OCI-LY1 (cell line): Measurements from ENCODE around the gene GAS1.

ENCODE experiments used
- H2AFZ ChIP-seq: fragments of 200-600 bp; sonication (generic), shearing (Covaris generic); 2 replicates; pipeline ENCODE4 v1.6.0; 2014; ENCODE audit warnings: antibody characterized with exemption, mild to moderate bottlenecking, low read length
- H3F3A ChIP-seq: fragments of 200-600 bp; sonication (generic), shearing (Covaris generic); 2 replicates; pipeline ENCODE4 v1.6.0; 2014; ENCODE audit warnings: mild to moderate bottlenecking, antibody characterized with exemption, low read length, moderate library complexity; ENCODE audit not compliant: insufficient read depth
- H3K27ac ChIP-seq: fragments of 200-600 bp; sonication (generic); 2 replicates; pipeline ENCODE4 v1.5.1; 2014; ENCODE audit warnings: low read length, mixed run types, mild to moderate bottlenecking, low read depth; ENCODE audit not compliant: poor library complexity, severe bottlenecking
- H3K27me3 ChIP-seq: fragments of 200-600 bp; sonication (generic); 2 replicates; pipeline ENCODE4 v1.6.0; 2014; ENCODE audit warnings: antibody characterized with exemption, mild to moderate bottlenecking, low read length, moderate library complexity; ENCODE audit not compliant: insufficient read depth
- H3K36me3 ChIP-seq: fragments of 200-600 bp; sonication (generic); 2 replicates; pipeline ENCODE4 v1.6.1; 2014; ENCODE audit warnings: mild to moderate bottlenecking, antibody characterized with exemption, low read length, moderate library complexity, mixed read lengths; ENCODE audit not compliant: insufficient read depth
- H3K4me1 ChIP-seq: fragments of 200-600 bp; sonication (generic); 2 replicates; pipeline ENCODE4 v1.5.1; 2014; ENCODE audit warnings: mild to moderate bottlenecking, low read length, moderate library complexity; ENCODE audit not compliant: insufficient read depth, severe bottlenecking
- H3K4me2 ChIP-seq: fragments of 200-600 bp; sonication (generic), shearing (Covaris generic); 2 replicates; pipeline ENCODE4 v1.6.1; 2014; ENCODE audit warnings: low read length
- H3K4me3 ChIP-seq: fragments of 200-600 bp; sonication (generic); 2 replicates; pipeline ENCODE4 v1.5.1; 2014; ENCODE audit warnings: low read length, low read depth, mild to moderate bottlenecking, mixed read lengths; ENCODE audit not compliant: poor library complexity, severe bottlenecking
- H3K79me2 ChIP-seq: fragments of 200-600 bp; shearing (Covaris generic); 2 replicates; pipeline ENCODE4 v1.6.1; 2016; ENCODE audit warnings: mixed run types, low read length, mixed read lengths; ENCODE audit not compliant: insufficient read depth
- H3K9ac ChIP-seq: fragments of 200-600 bp; sonication (generic), shearing (Covaris generic); 2 replicates; pipeline ENCODE4 v1.6.1; 2014; ENCODE audit warnings: mild to moderate bottlenecking, low read length, mixed read lengths
- H3K9me2 ChIP-seq: fragments of 200-600 bp; sonication (generic), shearing (Covaris generic); 2 replicates; pipeline ENCODE4 v1.6.1; 2014; ENCODE audit warnings: low read depth, mild to moderate bottlenecking, low read length, mixed read lengths
- H3K9me3 ChIP-seq: fragments of 200-600 bp; shearing (Covaris generic); 2 replicates; pipeline ENCODE4 v1.6.1; 2014; ENCODE audit warnings: low read length, mixed read lengths
- H4K20me1 ChIP-seq: fragments of 200-600 bp; sonication (generic), shearing (Covaris generic); 2 replicates; pipeline ENCODE4 v1.6.0; 2016; ENCODE audit warnings: mild to moderate bottlenecking, low read length; ENCODE audit not compliant: insufficient read depth
- EZH2 ChIP-seq: fragments of 200-600 bp; sonication (generic), shearing (Covaris generic); IDR thresholded peaks from 2 replicates; pipeline ENCODE4 v1.8.0; 2017; ENCODE audit warnings: borderline replicate concordance, mixed run types, mild to moderate bottlenecking, antibody characterized with exemption, low read length, moderate library complexity, mixed read lengths
- TF ChIP-seq, protein P1 (sequence below): fragments of 200-600 bp; sonication (generic), shearing (Covaris generic); IDR thresholded peaks from 2 replicates; pipeline ENCODE4 v1.5.1; 2017; ENCODE audit warnings: mild to moderate bottlenecking, antibody characterized with exemption, low read length, moderate library complexity, mixed read lengths

The GAS1 gene

DNA sequence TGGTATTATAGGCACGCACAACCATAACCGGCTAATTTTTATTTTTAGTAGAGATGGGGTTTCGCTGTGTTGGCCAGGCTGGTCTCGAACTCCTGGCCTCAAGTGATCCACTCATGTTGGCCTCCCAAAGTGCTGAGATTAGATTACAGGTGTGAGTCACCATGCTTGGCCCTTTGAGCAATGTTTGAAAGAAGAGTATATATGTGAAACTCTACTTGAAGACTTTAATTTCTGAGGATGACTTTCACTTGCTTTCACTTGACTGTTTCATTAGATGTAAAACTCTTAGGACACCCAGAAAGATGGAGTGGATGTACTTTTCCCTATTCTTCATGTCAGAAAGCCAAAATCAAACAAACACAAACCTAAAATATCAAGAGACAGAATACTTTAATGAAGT, 43.8 kb upstream of the GAS1 start:
- H3K4me2 ChIP-seq = no peak overlapping the region
- H3K9ac ChIP-seq = no peak overlapping the region
- H3K27me3 ChIP-seq = no peaks in the 10 kb centered on the region
- no peak overlapping the region for H3K27ac ChIP-seq
- no peaks in the 10 kb centered on the region for H3K9me3 ChIP-seq
- TF ChIP-seq, protein P1, sequence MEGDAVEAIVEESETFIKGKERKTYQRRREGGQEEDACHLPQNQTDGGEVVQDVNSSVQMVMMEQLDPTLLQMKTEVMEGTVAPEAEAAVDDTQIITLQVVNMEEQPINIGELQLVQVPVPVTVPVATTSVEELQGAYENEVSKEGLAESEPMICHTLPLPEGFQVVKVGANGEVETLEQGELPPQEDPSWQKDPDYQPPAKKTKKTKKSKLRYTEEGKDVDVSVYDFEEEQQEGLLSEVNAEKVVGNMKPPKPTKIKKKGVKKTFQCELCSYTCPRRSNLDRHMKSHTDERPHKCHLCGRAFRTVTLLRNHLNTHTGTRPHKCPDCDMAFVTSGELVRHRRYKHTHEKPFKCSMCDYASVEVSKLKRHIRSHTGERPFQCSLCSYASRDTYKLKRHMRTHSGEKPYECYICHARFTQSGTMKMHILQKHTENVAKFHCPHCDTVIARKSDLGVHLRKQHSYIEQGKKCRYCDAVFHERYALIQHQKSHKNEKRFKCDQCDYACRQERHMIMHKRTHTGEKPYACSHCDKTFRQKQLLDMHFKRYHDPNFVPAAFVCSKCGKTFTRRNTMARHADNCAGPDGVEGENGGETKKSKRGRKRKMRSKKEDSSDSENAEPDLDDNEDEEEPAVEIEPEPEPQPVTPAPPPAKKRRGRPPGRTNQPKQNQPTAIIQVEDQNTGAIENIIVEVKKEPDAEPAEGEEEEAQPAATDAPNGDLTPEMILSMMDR = no peak
- no peak for TF ChIP-seq EZH2
- no peak overlapping the region for H2AFZ ChIP-seq
- H3F3A ChIP-seq = no peaks in the 10 kb centered on the region
- no peaks in the 10 kb centered on the region for H3K36me3 ChIP-seq
- no peaks in the 10 kb centered on the region for H4K20me1 ChIP-seq
- no peaks in the 10 kb centered on the region for H3K9me2 ChIP-seq
- H3K79me2 ChIP-seq = no peaks in the 10 kb centered on the region
- no peak overlapping the region for H3K4me3 ChIP-seq
- H3K4me1 ChIP-seq = no peaks in the 10 kb centered on the region

DNA sequence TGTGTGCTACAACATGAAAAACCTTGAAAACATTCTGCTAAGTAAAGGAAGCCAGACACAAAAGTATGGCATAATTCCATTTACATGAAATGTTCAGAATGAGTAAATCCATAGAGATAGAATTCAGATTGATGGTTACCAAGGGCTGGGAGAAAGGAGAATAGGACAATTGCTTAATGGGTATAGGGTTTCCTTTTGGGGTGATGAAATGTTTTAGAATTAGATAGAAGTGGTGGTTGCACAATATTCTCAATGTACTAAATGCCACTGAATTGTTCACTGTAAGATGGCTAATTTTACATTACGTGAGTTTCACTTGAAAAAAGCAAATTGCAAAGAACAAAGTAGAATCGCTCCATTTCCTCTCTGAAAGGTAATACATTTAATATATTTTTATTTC, 43.0 kb upstream of the GAS1 start:
- Histone ChIP-seq H3K9ac (no peak overlapping the region), H3K9me2 (no peaks in the 10 kb centered on the region), H3K27ac (no peak overlapping the region), H3K4me2 (no peak overlapping the region), H4K20me1 (no peaks in the 10 kb centered on the region), H3K4me1 (no peaks in the 10 kb centered on the region), H3K27me3 (no peaks in the 10 kb centered on the region), H3K79me2 (no peaks in the 10 kb centered on the region), H3K9me3 (no peaks in the 10 kb centered on the region), H3F3A (no peaks in the 10 kb centered on the region), H3K36me3 (no peaks in the 10 kb centered on the region), H2AFZ (no peak overlapping the region), H3K4me3 (no peak overlapping the region)
- TF ChIP-seq, protein P1 = no peak
- TF ChIP-seq EZH2 = no peak

DNA sequence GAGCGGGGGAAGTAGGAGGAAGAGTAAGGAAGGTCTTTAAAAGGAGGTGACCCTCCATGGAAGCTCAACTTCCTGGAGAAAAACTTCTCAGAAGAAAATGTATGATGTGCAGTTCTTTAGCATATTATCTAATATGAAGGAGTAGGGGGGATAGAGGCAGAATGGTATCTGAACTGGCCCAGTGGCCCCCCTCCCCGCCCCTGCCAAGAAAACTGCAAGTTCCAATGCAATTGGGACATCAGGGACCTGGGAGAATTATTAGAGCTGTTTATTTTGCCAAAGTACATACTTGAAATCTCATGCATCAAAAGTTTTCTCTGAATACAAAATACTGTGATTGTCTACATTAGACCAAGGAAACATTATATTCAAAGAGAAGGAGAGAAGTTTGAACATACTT, 40.6 kb upstream of the GAS1 start:
- no peak overlapping the region for H2AFZ ChIP-seq

More for the DNA sequence above, 40.6 kb upstream of the GAS1 start:
- no peaks in the 10 kb centered on the region for H3K79me2 ChIP-seq
- no peak overlapping the region for H3K4me3 ChIP-seq
- H3K36me3 ChIP-seq = no peaks in the 10 kb centered on the region
- no peak overlapping the region for H3K27ac ChIP-seq
- H4K20me1 ChIP-seq = no peaks in the 10 kb centered on the region
- H3K9me3 ChIP-seq = no peaks in the 10 kb centered on the region
- no peaks in the 10 kb centered on the region for H3K9me2 ChIP-seq
- no peaks in the 10 kb centered on the region for H3K4me1 ChIP-seq
- no peak for TF ChIP-seq EZH2
- TF ChIP-seq, protein P1 = no peak
- H3K27me3 ChIP-seq = no peaks in the 10 kb centered on the region
- H3F3A ChIP-seq = no peaks in the 10 kb centered on the region
- H3K9ac ChIP-seq = no peak overlapping the region
- no peak overlapping the region for H3K4me2 ChIP-seq
